GM12865 (cell line): ENCODE results near the gene TMEM214.

Experiments
- DNase-seq: peaks from one replicate; pipeline ENCODE4 v3.0.0; 2010; ENCODE audit warnings: low read depth
- H3K4me3 ChIP-seq: 2 replicates; pipeline ENCODE4 v1.5.1; 2011; ENCODE audit warnings: mild to moderate bottlenecking, low read depth, low read length, control low read depth
- TF ChIP-seq, protein P1 (sequence below): IDR thresholded peaks from 2 replicates; pipeline ENCODE4 v1.5.1; 2011; ENCODE audit warnings: low read length, control low read depth, low read depth, inconsistent platforms; ENCODE audit not compliant: insufficient read depth; ENCODE audit errors: missing control alignments

TMEM214 gene

DNA sequence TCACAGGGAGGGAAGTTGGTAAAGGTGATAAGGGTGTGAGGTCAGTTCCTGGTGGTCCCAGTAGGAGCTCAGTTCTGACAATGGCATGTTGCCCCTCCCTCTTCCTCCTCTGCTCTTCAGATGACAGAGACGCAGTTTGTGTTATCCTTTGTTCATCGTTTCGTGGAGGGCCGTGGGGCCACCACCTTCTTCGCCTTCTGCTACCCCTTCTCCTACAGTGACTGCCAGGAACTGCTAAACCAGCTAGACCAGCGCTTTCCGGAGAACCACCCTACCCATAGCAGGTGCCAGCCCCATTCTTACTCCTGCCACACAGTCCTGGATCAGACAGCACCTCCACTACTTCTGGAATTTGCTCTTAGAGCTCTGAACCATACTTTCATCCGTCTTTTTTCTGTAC lies 21.0 kb downstream of the TMEM214 start:
- TF ChIP-seq, protein P1, sequence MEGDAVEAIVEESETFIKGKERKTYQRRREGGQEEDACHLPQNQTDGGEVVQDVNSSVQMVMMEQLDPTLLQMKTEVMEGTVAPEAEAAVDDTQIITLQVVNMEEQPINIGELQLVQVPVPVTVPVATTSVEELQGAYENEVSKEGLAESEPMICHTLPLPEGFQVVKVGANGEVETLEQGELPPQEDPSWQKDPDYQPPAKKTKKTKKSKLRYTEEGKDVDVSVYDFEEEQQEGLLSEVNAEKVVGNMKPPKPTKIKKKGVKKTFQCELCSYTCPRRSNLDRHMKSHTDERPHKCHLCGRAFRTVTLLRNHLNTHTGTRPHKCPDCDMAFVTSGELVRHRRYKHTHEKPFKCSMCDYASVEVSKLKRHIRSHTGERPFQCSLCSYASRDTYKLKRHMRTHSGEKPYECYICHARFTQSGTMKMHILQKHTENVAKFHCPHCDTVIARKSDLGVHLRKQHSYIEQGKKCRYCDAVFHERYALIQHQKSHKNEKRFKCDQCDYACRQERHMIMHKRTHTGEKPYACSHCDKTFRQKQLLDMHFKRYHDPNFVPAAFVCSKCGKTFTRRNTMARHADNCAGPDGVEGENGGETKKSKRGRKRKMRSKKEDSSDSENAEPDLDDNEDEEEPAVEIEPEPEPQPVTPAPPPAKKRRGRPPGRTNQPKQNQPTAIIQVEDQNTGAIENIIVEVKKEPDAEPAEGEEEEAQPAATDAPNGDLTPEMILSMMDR = no peak

DNA sequence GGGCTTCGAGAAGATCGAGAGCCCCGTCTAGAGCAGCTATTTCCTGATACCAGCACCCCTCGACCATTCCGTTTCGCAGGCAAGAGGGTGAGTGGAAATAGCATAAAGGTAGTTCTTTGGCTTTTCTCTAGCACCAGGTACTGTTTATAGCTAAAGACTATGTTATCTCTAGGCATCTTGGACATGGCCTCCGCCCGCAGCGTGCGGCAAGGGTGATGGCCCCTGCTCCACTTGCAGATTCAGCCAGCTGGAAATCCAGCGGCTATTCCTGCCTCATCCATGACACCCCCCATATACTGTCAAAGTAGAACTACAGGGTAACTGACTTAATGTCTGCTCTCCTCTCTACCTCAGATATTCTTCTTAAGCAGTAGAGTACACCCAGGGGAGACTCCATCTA lies 22.0 kb downstream of the TMEM214 start:
- H3K4me3 ChIP-seq = no peak overlapping the region
- TF ChIP-seq, protein P1 = no peak
- DNase-seq = no peak

More for the DNA sequence above, 21.0 kb downstream of the TMEM214 start:
- no peak overlapping the region for H3K4me3 ChIP-seq
- DNase-seq = no peak

DNA sequence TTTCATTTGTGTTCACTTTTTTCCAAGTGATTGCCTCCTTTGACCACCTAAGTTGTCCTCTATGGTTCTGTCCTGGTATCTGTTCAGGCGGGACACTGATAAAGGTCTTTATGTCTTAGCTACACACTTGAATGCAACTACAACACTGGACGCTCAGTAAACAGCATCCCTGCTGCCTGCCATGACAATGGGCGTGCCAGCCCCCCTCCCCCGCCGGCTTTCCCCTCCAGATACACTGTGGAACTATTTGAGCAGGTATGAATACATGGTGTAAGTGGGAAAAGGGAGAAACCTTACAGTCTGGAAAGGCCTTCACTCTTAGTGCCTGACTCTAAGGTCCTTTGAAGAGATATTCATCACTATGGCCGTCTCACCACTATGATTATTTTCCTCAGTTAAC lies 24.4 kb downstream of the TMEM214 start:
- TF ChIP-seq, protein P1 = no peak
- DNase-seq = no peak

DNA sequence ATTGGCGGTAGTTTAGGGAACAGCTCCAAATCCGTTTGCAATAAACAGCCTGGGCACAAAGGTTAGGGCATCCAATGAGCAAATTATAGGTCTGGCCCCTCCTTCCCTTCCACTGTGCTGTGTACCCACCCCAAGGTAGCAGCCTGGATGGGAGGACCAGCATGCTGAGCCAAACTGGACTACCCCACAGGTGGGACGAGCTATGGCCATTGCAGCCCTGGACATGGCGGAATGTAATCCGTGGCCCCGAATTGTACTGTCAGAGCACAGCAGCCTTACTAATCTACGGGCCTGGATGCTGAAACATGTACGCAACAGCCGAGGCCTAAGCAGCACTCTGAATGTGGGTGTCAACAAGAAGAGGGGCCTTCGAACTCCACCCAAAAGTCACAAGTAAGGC lies 25.4 kb downstream of the TMEM214 start:
- no peak overlapping the region for H3K4me3 ChIP-seq
- TF ChIP-seq, protein P1 = no peak
- no peak for DNase-seq

More for the DNA sequence above, 24.4 kb downstream of the TMEM214 start:
- H3K4me3 ChIP-seq = no peak overlapping the region

DNA sequence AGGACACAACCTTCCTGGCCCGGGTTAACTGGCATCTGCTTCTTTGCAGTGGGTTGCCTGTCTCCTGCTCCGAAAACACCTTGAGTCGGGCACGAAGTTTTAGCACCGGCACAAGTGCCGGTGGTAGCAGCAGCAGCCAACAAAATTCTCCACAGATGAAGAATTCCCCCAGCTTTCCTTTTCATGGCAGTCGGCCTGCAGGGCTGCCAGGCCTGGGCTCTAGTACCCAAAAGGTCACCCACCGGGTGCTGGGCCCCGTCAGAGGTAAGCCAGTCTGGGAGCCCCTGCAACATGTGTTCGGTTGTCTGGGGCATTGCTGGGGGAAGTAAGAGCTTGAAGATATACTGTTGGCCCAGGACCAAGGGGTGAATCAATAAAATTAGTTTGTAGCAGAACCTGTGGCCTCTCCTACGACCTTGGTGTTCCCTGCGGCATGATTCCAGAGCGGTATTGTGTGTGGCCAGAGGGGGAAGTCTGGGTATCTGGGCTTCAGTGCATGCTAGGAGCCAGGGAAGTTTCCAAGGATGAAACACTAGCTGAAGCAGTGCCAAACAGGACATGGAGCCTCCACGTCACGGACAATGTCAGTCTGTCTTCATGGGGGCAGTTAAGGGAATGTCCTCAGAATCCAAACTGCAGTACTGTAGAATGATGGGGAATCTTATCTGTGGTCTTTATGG lies 26.5 kb downstream of the TMEM214 start:
- H3K4me3 ChIP-seq = no peak overlapping the region
- TF ChIP-seq, protein P1 = no peak
- no peak for DNase-seq

DNA sequence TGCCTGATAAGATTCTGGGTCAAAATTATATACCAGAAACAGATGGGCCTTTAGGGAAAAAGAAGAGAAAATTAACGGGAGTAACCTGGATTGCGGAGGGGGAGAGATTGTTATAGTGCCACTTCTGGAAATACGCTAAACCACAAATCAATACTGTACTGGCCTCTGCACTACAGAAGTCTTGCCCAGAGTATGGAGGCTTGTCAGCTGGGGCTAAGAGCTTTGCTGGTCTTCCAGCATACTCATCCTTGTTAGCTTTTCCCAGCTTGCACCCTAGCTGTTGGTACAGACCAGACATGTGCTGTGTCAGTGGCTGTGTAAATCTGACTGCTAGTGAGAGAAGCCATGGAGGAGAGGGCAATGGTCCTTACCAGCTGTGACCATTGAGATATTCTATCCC lies 27.6 kb downstream of the TMEM214 start:
- DNase-seq = no peak
- TF ChIP-seq, protein P1 = no peak
- H3K4me3 ChIP-seq = no peak overlapping the region

DNA sequence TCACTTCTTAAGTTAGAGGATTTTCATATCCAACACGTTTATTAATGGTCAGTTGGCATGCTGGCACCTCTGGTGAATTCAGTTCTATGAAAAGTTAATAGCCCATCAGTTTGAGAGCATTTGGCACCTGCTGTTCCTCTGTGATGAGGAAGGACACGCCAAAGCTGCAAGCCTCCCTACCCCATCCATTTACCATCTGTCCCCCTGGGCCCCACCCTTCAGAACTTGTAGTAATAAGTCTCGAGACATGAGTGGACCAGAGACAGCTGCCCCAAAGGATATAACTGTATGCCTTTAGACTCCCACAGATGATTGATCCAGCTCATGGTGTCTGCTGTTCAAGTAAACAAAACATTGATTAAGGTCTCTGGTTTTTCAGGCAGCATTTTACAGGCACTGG lies 32.4 kb downstream of the TMEM214 start:
- no peak overlapping the region for H3K4me3 ChIP-seq
- no peak for DNase-seq
- TF ChIP-seq, protein P1 = no peak
